ENCODE measurements around the gene TUBA4B. TPM values are rescaled to one million over a fixed set of nuclear protein-coding genes. Genes with fewer than 3 reads are reported as not detected.

The TUBA4B gene
- total and polyA plus RNA-seq, 2 of the 4 experiments (the other 2 are of a cell fraction) = not detected

DNA sequence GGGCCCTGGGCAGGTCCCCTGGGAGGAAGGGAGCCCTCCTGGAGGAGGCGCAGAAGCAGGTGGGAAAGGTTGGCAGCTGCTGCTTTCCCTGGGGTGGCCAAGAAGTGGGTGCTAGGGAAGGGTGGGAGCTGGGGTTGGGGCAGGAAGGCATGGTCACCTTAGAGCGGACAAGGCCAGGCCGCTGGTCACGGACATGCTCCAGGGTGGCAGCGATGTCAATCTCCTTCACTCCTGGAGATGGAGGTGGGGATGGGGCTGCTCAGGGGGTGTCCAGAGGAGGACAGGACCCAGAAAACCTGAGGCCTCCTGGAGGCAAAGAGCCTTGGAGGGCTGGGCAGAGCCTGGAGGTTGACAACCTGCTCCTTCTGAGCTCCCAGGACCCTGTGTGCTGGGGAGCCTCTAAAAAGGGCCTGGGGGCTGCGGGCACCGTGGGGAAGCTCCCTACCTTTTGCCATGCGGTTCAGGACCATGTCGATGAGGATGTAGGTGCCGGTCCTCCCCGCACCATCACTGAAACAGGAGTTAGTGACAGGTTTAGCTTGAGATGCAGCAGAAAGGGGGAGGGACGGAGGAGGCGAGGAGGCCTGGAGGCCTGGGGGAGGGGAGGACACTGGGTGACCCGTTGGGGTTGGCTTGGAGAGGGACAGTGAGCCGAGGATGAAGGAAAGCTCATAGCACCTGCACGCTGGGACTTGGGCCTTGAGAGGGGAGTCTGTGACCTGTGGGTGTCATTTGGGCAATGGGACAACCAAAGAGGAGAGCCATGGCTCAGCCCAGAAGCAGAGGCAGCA, 37.5 kb downstream of the TUBA4B start:
- WGBS, 2 experiments (ENCODE audit: extremely low coverage in 2 of 2, insufficient read length in 1 of 2) = 91% methylated on average over 10 of the region's 16 CpGs; no CpG with 5 or more reads in 1 of the 2 experiments
- Histone ChIP-seq H3K9ac (ENCODE audit: low read depth, low read length) (no peak overlapping the region), H3K4ac (ENCODE audit: low read depth, low read length) (peak overlapping the region; percentile 86; the same call in 1 of the 2 replicates), H3K9me1 (ENCODE audit: insufficient read depth, low read length) (peaks cover 11% of the 10 kb centered on the region; the same call in 1 of the 2 replicates), H2AFZ (replicated peaks; ENCODE audit: low read length, poor library complexity) (peak overlapping the region; percentile 77), H2BK15ac (ENCODE audit: low read depth, low read length) (no peak overlapping the region; the same call in 2 of the 3 replicates), H2BK120ac (ENCODE audit: low read depth, low read length) (no peak overlapping the region; the same call in 1 of the 2 replicates), H2BK20ac (ENCODE audit: low read depth, low read length) (0 out of 2 replicates have a peak overlapping the region, but pooled peaks have one; percentile 32), H3K14ac (replicated peaks; ENCODE audit: low read depth, low read length) (no peak overlapping the region), H4K5ac (ENCODE audit: low read depth, low read length) (no peak overlapping the region; the same call in 1 of the 2 replicates), H3K27me3 (ENCODE audit: control insufficient read depth, insufficient read depth, low read length) (no peaks in the 10 kb centered on the region), H3K9me3 (ENCODE audit: control insufficient read depth, insufficient read depth, low read length) (no peaks in the 10 kb centered on the region), H3K4me3 (ENCODE audit: insufficient read depth, low read depth, low read length) (no peak overlapping the region), H3K4me2 (ENCODE audit: low read depth, low read length) (no peak overlapping the region), H4K91ac (ENCODE audit: insufficient read depth, low read depth, low read length) (peak overlapping the region; percentile 81; the same call in 1 of the 2 replicates), H3K56ac (ENCODE audit: extremely low read depth, insufficient read depth, low read length) (no peak overlapping the region), H4K8ac (ENCODE audit: low read depth in 2 of 2, low read length in 2 of 2) (no peak overlapping the region; a peak in 1 of 4 replicates), H3K79me1 (ENCODE audit: low read depth in 1 of 2, low read length in 2 of 2) (no peaks in the 10 kb centered on the region), H2BK5ac (ENCODE audit: low read depth, low read length, poor library complexity, severe bottlenecking) (no peak overlapping the region), H4K20me1 (ENCODE audit: insufficient read depth, low read length) (peaks cover 9% of the 10 kb centered on the region; the same call in 1 of the 2 replicates), H3K4me1 (ENCODE audit: control insufficient read depth, insufficient read depth, low read length) (peaks cover 20% of the 10 kb centered on the region), H2AK5ac (ENCODE audit: low read depth, low read length) (peak overlapping the region; percentile 74; the same call in 1 of the 2 replicates), H3K23ac (ENCODE audit: low read depth, low read length) (no peak overlapping the region), H3K36me3 (ENCODE audit: control insufficient read depth, insufficient read depth, low read length) (peaks cover 10% of the 10 kb centered on the region; the same call in 1 of the 2 replicates), H3K27ac (ENCODE audit: insufficient read depth, low read length) (no peak overlapping the region), H3K18ac (ENCODE audit: low read depth, low read length) (no peak overlapping the region), H2AK9ac (replicated peaks; ENCODE audit: low read depth, low read length, poor library complexity) (peak overlapping the region; percentile 94)
- ChIA-PET CTCF (no interaction called here), POLR2A (ENCODE audit: unreplicated experiment) (no interaction called here)
- dilution Hi-C loops (cut with HindIII; ENCODE audit: low sequenced_read_pairs, unreplicated experiment) (no loop called here), intact Hi-C loops (cut with micrococcal nuclease) (no loop called here), in situ Hi-C loops (cut with MboI; ENCODE audit: low sequenced_read_pairs) (no loop called here)
- DNase-seq = no peak
- no peak for ATAC-seq (ENCODE audit: low read depth)
- BruUV-seq (replicated peaks) = no TSS peak
- TF ChIP-seq RFX5 (IDR thresholded peaks at IDR 0.05; ENCODE audit: low read depth, low read length) = no peak
- TF ChIP-seq, protein P1, sequence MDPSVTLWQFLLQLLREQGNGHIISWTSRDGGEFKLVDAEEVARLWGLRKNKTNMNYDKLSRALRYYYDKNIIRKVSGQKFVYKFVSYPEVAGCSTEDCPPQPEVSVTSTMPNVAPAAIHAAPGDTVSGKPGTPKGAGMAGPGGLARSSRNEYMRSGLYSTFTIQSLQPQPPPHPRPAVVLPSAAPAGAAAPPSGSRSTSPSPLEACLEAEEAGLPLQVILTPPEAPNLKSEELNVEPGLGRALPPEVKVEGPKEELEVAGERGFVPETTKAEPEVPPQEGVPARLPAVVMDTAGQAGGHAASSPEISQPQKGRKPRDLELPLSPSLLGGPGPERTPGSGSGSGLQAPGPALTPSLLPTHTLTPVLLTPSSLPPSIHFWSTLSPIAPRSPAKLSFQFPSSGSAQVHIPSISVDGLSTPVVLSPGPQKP (IDR thresholded peaks at IDR 0.05; ENCODE audit: borderline replicate concordance, low read depth, low read length) = no peak
- no peak for TF ChIP-seq CHD1 (IDR thresholded peaks at IDR 0.05; ENCODE audit: low read depth, low read length)
- no peak for TF ChIP-seq BHLHE40 (IDR thresholded peaks at IDR 0.05; ENCODE audit: low read depth, low read length)
- no peak for TF ChIP-seq POLR2A (IDR thresholded peaks at IDR 0.05; ENCODE audit: low read depth, low read length)
- no peak for TF ChIP-seq NFE2L2 (IDR thresholded peaks at IDR 0.05; ENCODE audit: low read depth, low read length)
- no peak for TF ChIP-seq SMC3 (IDR thresholded peaks at IDR 0.05; ENCODE audit: low read depth, low read length)
- no peak for TF ChIP-seq MXI1 (IDR thresholded peaks at IDR 0.05; ENCODE audit: borderline replicate concordance, low read depth, low read length)
- no peak for TF ChIP-seq RAD21 (IDR thresholded peaks at IDR 0.05; ENCODE audit: low read length)
- no peak for TF ChIP-seq FOS (IDR thresholded peaks at IDR 0.05; ENCODE audit: low read depth, low read length)
- TF ChIP-seq RCOR1 (IDR thresholded peaks at IDR 0.05; ENCODE audit: insufficient replicate concordance, low read length) = no peak
- TF ChIP-seq, protein P2, sequence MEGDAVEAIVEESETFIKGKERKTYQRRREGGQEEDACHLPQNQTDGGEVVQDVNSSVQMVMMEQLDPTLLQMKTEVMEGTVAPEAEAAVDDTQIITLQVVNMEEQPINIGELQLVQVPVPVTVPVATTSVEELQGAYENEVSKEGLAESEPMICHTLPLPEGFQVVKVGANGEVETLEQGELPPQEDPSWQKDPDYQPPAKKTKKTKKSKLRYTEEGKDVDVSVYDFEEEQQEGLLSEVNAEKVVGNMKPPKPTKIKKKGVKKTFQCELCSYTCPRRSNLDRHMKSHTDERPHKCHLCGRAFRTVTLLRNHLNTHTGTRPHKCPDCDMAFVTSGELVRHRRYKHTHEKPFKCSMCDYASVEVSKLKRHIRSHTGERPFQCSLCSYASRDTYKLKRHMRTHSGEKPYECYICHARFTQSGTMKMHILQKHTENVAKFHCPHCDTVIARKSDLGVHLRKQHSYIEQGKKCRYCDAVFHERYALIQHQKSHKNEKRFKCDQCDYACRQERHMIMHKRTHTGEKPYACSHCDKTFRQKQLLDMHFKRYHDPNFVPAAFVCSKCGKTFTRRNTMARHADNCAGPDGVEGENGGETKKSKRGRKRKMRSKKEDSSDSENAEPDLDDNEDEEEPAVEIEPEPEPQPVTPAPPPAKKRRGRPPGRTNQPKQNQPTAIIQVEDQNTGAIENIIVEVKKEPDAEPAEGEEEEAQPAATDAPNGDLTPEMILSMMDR (conservative IDR thresholded peaks at IDR 0.05; ENCODE audit: low read depth, low read length) = no peak
- TF ChIP-seq MAZ (IDR thresholded peaks at IDR 0.05; ENCODE audit: borderline replicate concordance, low read depth, low read length) = no peak
- TF ChIP-seq CEBPB (IDR thresholded peaks at IDR 0.05; ENCODE audit: low read depth, low read length) = no peak
- TF ChIP-seq MAFK (IDR thresholded peaks at IDR 0.05; ENCODE audit: low read depth, low read length) = no peak
